ENCODE data around the gene BPIFB4. TPM values are rescaled to one million over a fixed set of nuclear protein-coding genes. Genes with fewer than 3 reads are reported as not detected.
"Not testable (repeated sequence)": the region's sequence is repeated elsewhere in the genome, so short reads cannot be mapped to it uniquely, and the experiment has no call there.

BPIFB4 gene
- total and polyA plus RNA-seq, 2 of the 4 experiments (the other 2 are of a cell fraction) = not detected

DNA sequence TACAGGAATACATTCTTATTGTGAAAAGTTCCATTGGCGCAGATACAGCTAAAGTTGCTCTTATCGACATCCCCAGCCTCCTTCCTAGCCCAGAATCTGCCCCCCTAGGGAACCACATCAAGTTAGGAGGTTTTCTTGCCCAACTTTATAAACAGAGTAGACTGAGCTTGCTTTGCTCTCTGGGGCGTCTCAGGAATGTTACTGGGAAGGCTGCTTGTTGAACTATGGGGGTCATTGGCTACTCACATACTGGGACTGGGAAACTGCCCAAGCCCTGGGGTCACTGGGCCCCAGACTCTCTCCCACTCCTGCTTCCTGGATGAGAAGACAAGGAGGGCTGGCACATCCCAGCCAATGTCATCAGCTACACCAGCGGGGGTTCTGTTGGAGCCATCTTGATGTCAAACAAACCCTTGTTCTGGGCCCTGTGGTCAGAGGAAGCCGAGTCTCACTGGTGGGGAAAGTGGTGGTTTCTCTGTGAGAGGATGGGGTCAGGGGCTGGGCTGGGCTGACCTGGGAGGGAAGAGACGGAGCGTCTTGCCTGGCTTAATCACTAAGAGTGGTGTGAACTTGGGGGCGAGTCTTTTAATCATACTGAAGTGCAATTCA is 26.0 kb downstream of the BPIFB4 start:
- Histone ChIP-seq H3K4me3 (ENCODE audit: insufficient read depth, low read depth, low read length) (no peak overlapping the region), H3K4ac (ENCODE audit: low read depth, low read length) (no peak overlapping the region), H2AK9ac (replicated peaks; ENCODE audit: low read depth, low read length, poor library complexity) (no peak overlapping the region), H3K56ac (ENCODE audit: extremely low read depth, insufficient read depth, low read length) (no peak overlapping the region), H3K9me3 (ENCODE audit: control insufficient read depth, insufficient read depth, low read length) (no peaks in the 10 kb centered on the region), H4K20me1 (ENCODE audit: insufficient read depth, low read length) (no peaks in the 10 kb centered on the region), H3K9ac (ENCODE audit: low read depth, low read length) (no peak overlapping the region), H3K14ac (replicated peaks; ENCODE audit: low read depth, low read length) (no peak overlapping the region), H4K8ac (ENCODE audit: low read depth in 2 of 2, low read length in 2 of 2) (no peak overlapping the region), H2BK120ac (ENCODE audit: low read depth, low read length) (no peak overlapping the region), H2BK15ac (ENCODE audit: low read depth, low read length) (no peak overlapping the region), H3K27me3 (ENCODE audit: control insufficient read depth, insufficient read depth, low read length) (peaks cover 3% of the 10 kb centered on the region; the same call in 1 of the 2 replicates), H3K36me3 (ENCODE audit: control insufficient read depth, insufficient read depth, low read length) (no peaks in the 10 kb centered on the region), H2AFZ (replicated peaks; ENCODE audit: low read length, poor library complexity) (no peak overlapping the region), H3K79me1 (ENCODE audit: low read depth in 1 of 2, low read length in 2 of 2) (no peaks in the 10 kb centered on the region), H3K9me1 (ENCODE audit: insufficient read depth, low read length) (0 out of 2 replicates have a peak, but pooled peaks cover 3% of the 10 kb centered on the region), H3K23ac (ENCODE audit: low read depth, low read length) (no peak overlapping the region), H3K18ac (ENCODE audit: low read depth, low read length) (no peak overlapping the region), H3K27ac (ENCODE audit: insufficient read depth, low read length) (no peak overlapping the region), H2BK5ac (ENCODE audit: low read depth, low read length, poor library complexity, severe bottlenecking) (no peak overlapping the region), H4K5ac (ENCODE audit: low read depth, low read length) (no peak overlapping the region), H3K4me1 (ENCODE audit: control insufficient read depth, insufficient read depth, low read length) (no peaks in the 10 kb centered on the region), H4K91ac (ENCODE audit: insufficient read depth, low read depth, low read length) (no peak overlapping the region), H2BK20ac (ENCODE audit: low read depth, low read length) (no peak overlapping the region), H3K4me2 (ENCODE audit: low read depth, low read length) (no peak overlapping the region), H2AK5ac (ENCODE audit: low read depth, low read length) (no peak overlapping the region)
- DNase-seq (no peak), ATAC-seq (ENCODE audit: low read depth) (no peak)
- no CpG with 5 or more reads among the region's 8 CpGs for WGBS, 2 experiments (ENCODE audit: extremely low coverage in 2 of 2, insufficient read length in 1 of 2)
- no peak for TF ChIP-seq POLR2A (IDR thresholded peaks at IDR 0.05; ENCODE audit: low read depth, low read length)
- TF ChIP-seq MXI1 (IDR thresholded peaks at IDR 0.05; ENCODE audit: borderline replicate concordance, low read depth, low read length) = no peak
- no peak for TF ChIP-seq CHD1 (IDR thresholded peaks at IDR 0.05; ENCODE audit: low read depth, low read length)
- no peak for TF ChIP-seq NFE2L2 (IDR thresholded peaks at IDR 0.05; ENCODE audit: low read depth, low read length)
- TF ChIP-seq, protein P1, sequence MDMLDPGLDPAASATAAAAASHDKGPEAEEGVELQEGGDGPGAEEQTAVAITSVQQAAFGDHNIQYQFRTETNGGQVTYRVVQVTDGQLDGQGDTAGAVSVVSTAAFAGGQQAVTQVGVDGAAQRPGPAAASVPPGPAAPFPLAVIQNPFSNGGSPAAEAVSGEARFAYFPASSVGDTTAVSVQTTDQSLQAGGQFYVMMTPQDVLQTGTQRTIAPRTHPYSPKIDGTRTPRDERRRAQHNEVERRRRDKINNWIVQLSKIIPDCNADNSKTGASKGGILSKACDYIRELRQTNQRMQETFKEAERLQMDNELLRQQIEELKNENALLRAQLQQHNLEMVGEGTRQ (IDR thresholded peaks at IDR 0.05; ENCODE audit: low read depth, low read length) = no peak
- TF ChIP-seq RCOR1 (IDR thresholded peaks at IDR 0.05; ENCODE audit: insufficient replicate concordance, low read length) = no peak
- no peak for TF ChIP-seq MAFK (IDR thresholded peaks at IDR 0.05; ENCODE audit: low read depth, low read length)
- TF ChIP-seq FOS (IDR thresholded peaks at IDR 0.05; ENCODE audit: low read depth, low read length) = no peak
- in situ Hi-C loops (cut with MboI; ENCODE audit: low sequenced_read_pairs) (no loop called here), intact Hi-C loops (cut with micrococcal nuclease) (no loop called here), dilution Hi-C loops (cut with HindIII; ENCODE audit: low sequenced_read_pairs, unreplicated experiment) (no loop called here)
- CTCF ChIA-PET = no interaction called here
- no TSS peak for BruUV-seq (replicated peaks)
- POLR2A ChIA-PET (ENCODE audit: unreplicated experiment) = no interaction called here

DNA sequence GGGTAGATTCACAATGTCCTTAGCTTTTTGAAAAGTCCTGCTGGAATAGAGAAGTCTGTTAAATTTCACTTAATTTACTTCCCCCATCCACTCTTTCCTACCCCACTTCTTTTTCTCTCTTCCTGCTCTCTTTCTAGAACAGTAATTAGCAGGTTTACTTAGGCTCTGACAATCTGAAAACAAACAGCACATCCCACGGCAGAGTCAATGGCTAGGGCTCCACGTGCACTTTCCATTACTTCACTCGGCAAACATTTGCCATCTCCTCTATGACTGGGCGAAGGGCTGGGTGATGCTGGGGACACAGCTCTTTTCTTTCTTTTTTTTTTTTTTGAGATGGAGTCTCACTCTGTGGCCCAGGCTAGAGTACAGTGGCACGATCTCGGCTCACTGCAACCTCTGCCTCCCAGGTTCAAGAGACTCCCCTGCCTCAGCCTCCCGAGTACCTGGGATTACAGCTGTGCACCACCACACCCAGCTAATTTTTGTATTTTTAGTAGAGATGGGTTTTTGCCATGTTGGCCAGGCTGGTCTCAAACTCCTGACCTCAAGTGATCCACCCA is 26.7 kb downstream of the BPIFB4 start:
- H2AFZ ChIP-seq (replicated peaks; ENCODE audit: low read length, poor library complexity); H2BK15ac ChIP-seq (ENCODE audit: low read depth, low read length); H3K27me3 ChIP-seq (ENCODE audit: control insufficient read depth, insufficient read depth, low read length); H4K91ac ChIP-seq (ENCODE audit: insufficient read depth, low read depth, low read length); H3K4me3 ChIP-seq (ENCODE audit: insufficient read depth, low read depth, low read length); H3K4me1 ChIP-seq (ENCODE audit: control insufficient read depth, insufficient read depth, low read length); H3K9me1 ChIP-seq (ENCODE audit: insufficient read depth, low read length); H3K79me1 ChIP-seq (ENCODE audit: low read depth in 1 of 2, low read length in 2 of 2); H3K9ac ChIP-seq (ENCODE audit: low read depth, low read length); H3K14ac ChIP-seq (replicated peaks; ENCODE audit: low read depth, low read length); dilution Hi-C loops (cut with HindIII; ENCODE audit: low sequenced_read_pairs, unreplicated experiment); H3K23ac ChIP-seq (ENCODE audit: low read depth, low read length); H4K5ac ChIP-seq (ENCODE audit: low read depth, low read length); intact Hi-C loops (cut with micrococcal nuclease); H2AK5ac ChIP-seq (ENCODE audit: low read depth, low read length); H4K20me1 ChIP-seq (ENCODE audit: insufficient read depth, low read length); in situ Hi-C loops (cut with MboI; ENCODE audit: low sequenced_read_pairs); CTCF ChIA-PET; H3K9me3 ChIP-seq (ENCODE audit: control insufficient read depth, insufficient read depth, low read length); POLR2A ChIA-PET (ENCODE audit: unreplicated experiment); BruUV-seq (replicated peaks); H3K36me3 ChIP-seq (ENCODE audit: control insufficient read depth, insufficient read depth, low read length); H2BK5ac ChIP-seq (ENCODE audit: low read depth, low read length, poor library complexity, severe bottlenecking); H2BK120ac ChIP-seq (ENCODE audit: low read depth, low read length); H2BK20ac ChIP-seq (ENCODE audit: low read depth, low read length); H3K4ac ChIP-seq (ENCODE audit: low read depth, low read length); H3K4me2 ChIP-seq (ENCODE audit: low read depth, low read length); H2AK9ac ChIP-seq (replicated peaks; ENCODE audit: low read depth, low read length, poor library complexity); H3K18ac ChIP-seq (ENCODE audit: low read depth, low read length); H3K27ac ChIP-seq (ENCODE audit: insufficient read depth, low read length); DNase-seq; H3K56ac ChIP-seq (ENCODE audit: extremely low read depth, insufficient read depth, low read length); H4K8ac ChIP-seq (ENCODE audit: low read depth in 2 of 2, low read length in 2 of 2); ATAC-seq (ENCODE audit: low read depth): not testable (repeated sequence)
- no CpG with 5 or more reads among the region's 7 CpGs for WGBS, 2 experiments (ENCODE audit: extremely low coverage in 2 of 2, insufficient read length in 1 of 2)

All from IMR-90 (cell line).